ENCODE measurements around the gene IFI27L1. TPM values are rescaled to one million over a fixed set of nuclear protein-coding genes. Genes with fewer than 3 reads are reported as not detected.

The IFI27L1 gene
- total RNA-seq, 1 experiment from 2014 or later = 19.6 TPM

DNA sequence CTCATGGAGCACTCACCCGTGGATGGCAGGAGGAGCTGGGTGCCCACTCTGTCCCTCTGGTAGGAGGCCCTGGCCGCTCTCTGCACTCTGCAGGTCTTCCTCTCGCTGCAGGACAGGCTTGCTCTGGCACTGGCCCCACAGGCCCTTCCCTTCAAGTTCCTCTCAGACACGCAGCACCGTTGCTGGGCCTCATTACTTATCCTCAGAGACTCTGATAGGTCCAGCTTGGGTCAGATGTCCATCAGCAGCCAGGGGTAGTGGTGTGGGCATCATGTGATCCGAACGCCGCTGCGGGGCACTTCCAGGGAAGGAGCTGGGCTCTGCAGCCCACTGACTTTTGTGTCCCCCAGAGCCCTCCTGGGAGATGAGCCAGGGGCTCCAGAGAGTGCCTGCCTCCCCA, 43.2 kb upstream of the IFI27L1 start:
- ATAC-seq (no peak), DNase-seq (ENCODE audit: low read depth, low spot score) (no peak)
- no TSS peak for BruUV-seq (replicated peaks)
- intact Hi-C loops (cut with micrococcal nuclease; ENCODE audit: unreplicated experiment) = loop anchor here (2.0 kb wide), 1 partner anchor 99 kb away; no protein-coding TSS in a partner anchor
- TF ChIP-seq SIN3A (IDR thresholded peaks at IDR 0.05; ENCODE audit: borderline replicate concordance, insufficient read depth, low read depth, low read length) (no peak), POLR2AphosphoS5 (IDR thresholded peaks at IDR 0.05; ENCODE audit: low read depth, low read length) (no peak), TCF7L2 (IDR thresholded peaks at IDR 0.05; ENCODE audit: low read depth, low read length) (no peak)
- TF ChIP-seq, protein P1, sequence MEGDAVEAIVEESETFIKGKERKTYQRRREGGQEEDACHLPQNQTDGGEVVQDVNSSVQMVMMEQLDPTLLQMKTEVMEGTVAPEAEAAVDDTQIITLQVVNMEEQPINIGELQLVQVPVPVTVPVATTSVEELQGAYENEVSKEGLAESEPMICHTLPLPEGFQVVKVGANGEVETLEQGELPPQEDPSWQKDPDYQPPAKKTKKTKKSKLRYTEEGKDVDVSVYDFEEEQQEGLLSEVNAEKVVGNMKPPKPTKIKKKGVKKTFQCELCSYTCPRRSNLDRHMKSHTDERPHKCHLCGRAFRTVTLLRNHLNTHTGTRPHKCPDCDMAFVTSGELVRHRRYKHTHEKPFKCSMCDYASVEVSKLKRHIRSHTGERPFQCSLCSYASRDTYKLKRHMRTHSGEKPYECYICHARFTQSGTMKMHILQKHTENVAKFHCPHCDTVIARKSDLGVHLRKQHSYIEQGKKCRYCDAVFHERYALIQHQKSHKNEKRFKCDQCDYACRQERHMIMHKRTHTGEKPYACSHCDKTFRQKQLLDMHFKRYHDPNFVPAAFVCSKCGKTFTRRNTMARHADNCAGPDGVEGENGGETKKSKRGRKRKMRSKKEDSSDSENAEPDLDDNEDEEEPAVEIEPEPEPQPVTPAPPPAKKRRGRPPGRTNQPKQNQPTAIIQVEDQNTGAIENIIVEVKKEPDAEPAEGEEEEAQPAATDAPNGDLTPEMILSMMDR (IDR thresholded peaks at IDR 0.05) = no peak
- TF ChIP-seq, protein P2, sequence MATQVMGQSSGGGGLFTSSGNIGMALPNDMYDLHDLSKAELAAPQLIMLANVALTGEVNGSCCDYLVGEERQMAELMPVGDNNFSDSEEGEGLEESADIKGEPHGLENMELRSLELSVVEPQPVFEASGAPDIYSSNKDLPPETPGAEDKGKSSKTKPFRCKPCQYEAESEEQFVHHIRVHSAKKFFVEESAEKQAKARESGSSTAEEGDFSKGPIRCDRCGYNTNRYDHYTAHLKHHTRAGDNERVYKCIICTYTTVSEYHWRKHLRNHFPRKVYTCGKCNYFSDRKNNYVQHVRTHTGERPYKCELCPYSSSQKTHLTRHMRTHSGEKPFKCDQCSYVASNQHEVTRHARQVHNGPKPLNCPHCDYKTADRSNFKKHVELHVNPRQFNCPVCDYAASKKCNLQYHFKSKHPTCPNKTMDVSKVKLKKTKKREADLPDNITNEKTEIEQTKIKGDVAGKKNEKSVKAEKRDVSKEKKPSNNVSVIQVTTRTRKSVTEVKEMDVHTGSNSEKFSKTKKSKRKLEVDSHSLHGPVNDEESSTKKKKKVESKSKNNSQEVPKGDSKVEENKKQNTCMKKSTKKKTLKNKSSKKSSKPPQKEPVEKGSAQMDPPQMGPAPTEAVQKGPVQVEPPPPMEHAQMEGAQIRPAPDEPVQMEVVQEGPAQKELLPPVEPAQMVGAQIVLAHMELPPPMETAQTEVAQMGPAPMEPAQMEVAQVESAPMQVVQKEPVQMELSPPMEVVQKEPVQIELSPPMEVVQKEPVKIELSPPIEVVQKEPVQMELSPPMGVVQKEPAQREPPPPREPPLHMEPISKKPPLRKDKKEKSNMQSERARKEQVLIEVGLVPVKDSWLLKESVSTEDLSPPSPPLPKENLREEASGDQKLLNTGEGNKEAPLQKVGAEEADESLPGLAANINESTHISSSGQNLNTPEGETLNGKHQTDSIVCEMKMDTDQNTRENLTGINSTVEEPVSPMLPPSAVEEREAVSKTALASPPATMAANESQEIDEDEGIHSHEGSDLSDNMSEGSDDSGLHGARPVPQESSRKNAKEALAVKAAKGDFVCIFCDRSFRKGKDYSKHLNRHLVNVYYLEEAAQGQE (IDR thresholded peaks at IDR 0.05; ENCODE audit: insufficient read depth in 1 of 2, low read depth in 2 of 2, low read length in 1 of 2) = no peak
- no peak overlapping the region for H3K4me3 ChIP-seq (ENCODE audit: low read depth in 2 of 2, low read length in 2 of 2)
- H3K27me3 ChIP-seq (ENCODE audit: control insufficient read depth, insufficient read depth, low read length) = no peaks in the 10 kb centered on the region
- H3K36me3 ChIP-seq (ENCODE audit: control insufficient read depth, insufficient read depth, low read length) = no peaks in the 10 kb centered on the region
- CTCF ChIA-PET = interaction anchor here (0.6 to 0.9 kb wide), 2 partner anchors 55 to 91 kb away, joined by 4 to 7 read pairs; no protein-coding TSS in a partner anchor
- POLR2A ChIA-PET = no interaction called here
- in situ Hi-C loops (cut with HindIII; ENCODE audit: low pct_unique_long_range_greater_than_20kb, low sequenced_read_pairs) = no loop called here
- no peak overlapping the region for H3K27ac ChIP-seq (ENCODE audit: low read length)
- no peaks in the 10 kb centered on the region for H3K4me1 ChIP-seq (ENCODE audit: control insufficient read depth, insufficient read depth, low read length)
- H3K9me3 ChIP-seq (ENCODE audit: control insufficient read depth, insufficient read depth, low read depth, low read length) = no peaks in the 10 kb centered on the region; the same call in 1 of the 2 replicates

DNA sequence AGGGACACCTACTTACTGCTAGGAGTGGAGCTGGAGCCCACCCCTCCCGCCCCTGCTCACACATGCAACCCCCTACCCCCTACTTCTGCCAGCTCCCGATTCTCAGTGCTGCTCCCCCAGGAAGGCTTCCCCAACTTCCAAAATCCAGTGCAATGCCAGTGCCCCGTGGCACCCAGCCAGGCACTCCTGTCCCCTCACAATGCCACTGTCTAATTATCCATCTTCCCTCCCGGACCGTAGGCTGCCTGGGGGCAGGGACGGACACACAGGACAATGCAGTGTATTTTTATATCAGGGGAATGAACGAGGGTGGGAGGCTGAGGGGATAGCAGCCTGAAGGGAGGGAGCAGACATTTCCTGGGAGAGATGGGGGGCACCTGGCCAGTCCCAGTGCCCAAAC, 42.6 kb upstream of the IFI27L1 start:
- no peaks in the 10 kb centered on the region for H3K36me3 ChIP-seq (ENCODE audit: control insufficient read depth, insufficient read depth, low read length)
- BruUV-seq (replicated peaks) = no TSS peak
- no peaks in the 10 kb centered on the region; the same call in 1 of the 2 replicates for H3K9me3 ChIP-seq (ENCODE audit: control insufficient read depth, insufficient read depth, low read depth, low read length)
- TF ChIP-seq SIN3A (IDR thresholded peaks at IDR 0.05; ENCODE audit: borderline replicate concordance, insufficient read depth, low read depth, low read length) = no peak
- DNase-seq (ENCODE audit: low read depth, low spot score) (no peak), ATAC-seq (no peak)
- H3K27me3 ChIP-seq (ENCODE audit: control insufficient read depth, insufficient read depth, low read length) = no peaks in the 10 kb centered on the region
- ChIA-PET POLR2A (no interaction called here), CTCF (interaction anchor here (0.6 kb wide), 1 partner anchor 90 kb away, joined by 4 read pairs; no protein-coding TSS in a partner anchor)
- no peaks in the 10 kb centered on the region for H3K4me1 ChIP-seq (ENCODE audit: control insufficient read depth, insufficient read depth, low read length)
- intact Hi-C loops (cut with micrococcal nuclease; ENCODE audit: unreplicated experiment) (no loop called here), in situ Hi-C loops (cut with HindIII; ENCODE audit: low pct_unique_long_range_greater_than_20kb, low sequenced_read_pairs) (no loop called here)
- H3K4me3 ChIP-seq (ENCODE audit: low read depth in 2 of 2, low read length in 2 of 2) = no peak overlapping the region
- no peak overlapping the region for H3K27ac ChIP-seq (ENCODE audit: low read length)

DNA sequence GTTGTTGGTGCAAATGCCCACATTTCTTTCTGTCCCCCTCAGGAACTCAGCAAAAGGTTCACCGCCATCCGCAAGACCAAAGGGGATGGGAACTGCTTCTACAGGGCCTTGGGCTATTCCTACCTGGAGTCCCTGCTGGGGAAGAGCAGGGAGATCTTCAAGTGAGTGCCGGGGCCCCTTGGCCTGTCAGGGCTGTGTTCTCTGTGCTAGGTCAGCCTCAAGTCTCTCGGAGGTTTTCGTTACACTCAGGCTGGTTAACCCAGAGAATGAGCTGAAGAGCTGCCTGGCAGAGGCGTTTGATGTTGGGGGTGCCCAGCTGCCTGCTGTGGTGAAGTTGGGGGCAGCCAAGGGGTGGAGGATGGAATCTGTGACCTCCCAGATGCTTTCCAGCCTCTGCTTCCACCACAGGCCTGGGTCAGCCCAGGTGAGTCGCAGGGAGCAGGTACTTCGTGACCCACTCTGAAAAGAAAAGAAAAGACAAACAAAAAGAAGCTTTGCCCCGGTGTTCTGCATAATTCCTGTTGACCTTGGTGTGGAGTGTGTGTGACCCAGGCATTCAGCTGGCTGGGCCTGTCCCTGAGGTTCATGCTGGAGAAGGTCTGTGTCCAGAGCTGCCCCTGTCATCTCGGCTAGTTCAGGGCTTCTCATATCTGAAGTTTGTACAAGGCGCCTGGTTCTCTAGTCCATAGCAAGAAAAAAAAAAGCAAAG, 42.0 kb upstream of the IFI27L1 start:
- TF ChIP-seq, protein P1 (IDR thresholded peaks at IDR 0.05) = no peak
- TF ChIP-seq, protein P2 (IDR thresholded peaks at IDR 0.05; ENCODE audit: insufficient read depth in 1 of 2, low read depth in 2 of 2, low read length in 1 of 2) = no peak
- TF ChIP-seq SIN3A (IDR thresholded peaks at IDR 0.05; ENCODE audit: borderline replicate concordance, insufficient read depth, low read depth, low read length) = no peak
- no peak for TF ChIP-seq POLR2AphosphoS5 (IDR thresholded peaks at IDR 0.05; ENCODE audit: low read depth, low read length)
- TF ChIP-seq TCF7L2 (IDR thresholded peaks at IDR 0.05; ENCODE audit: low read depth, low read length) = no peak
- Histone ChIP-seq H3K4me1 (ENCODE audit: control insufficient read depth, insufficient read depth, low read length) (no peaks in the 10 kb centered on the region), H3K36me3 (ENCODE audit: control insufficient read depth, insufficient read depth, low read length) (no peaks in the 10 kb centered on the region), H3K27ac (ENCODE audit: low read length) (no peak overlapping the region), H3K27me3 (ENCODE audit: control insufficient read depth, insufficient read depth, low read length) (no peaks in the 10 kb centered on the region), H3K4me3 (ENCODE audit: low read depth in 2 of 2, low read length in 2 of 2) (no peak overlapping the region), H3K9me3 (ENCODE audit: control insufficient read depth, insufficient read depth, low read depth, low read length) (no peaks in the 10 kb centered on the region; the same call in 1 of the 2 replicates)
- CTCF ChIA-PET = no interaction called here
- intact Hi-C loops (cut with micrococcal nuclease; ENCODE audit: unreplicated experiment) (no loop called here), in situ Hi-C loops (cut with HindIII; ENCODE audit: low pct_unique_long_range_greater_than_20kb, low sequenced_read_pairs) (no loop called here)
- ATAC-seq (no peak), DNase-seq (ENCODE audit: low read depth, low spot score) (no peak)
- no TSS peak for BruUV-seq (replicated peaks)
- POLR2A ChIA-PET = no interaction called here

All from Panc1 (cell line).